T-helper 1 cell (primary cell): ENCODE data around the gene COL5A1.

ENCODE experiments used
- DNase-seq, 5 donors: peaks; one replicate each; pipeline ENCODE4 v3.0.0-alpha.2; 2012 to 2020

The COL5A1 gene

GRCh38 chr9:134607971-134608370, 33.6 kb upstream of the COL5A1 start:
- no peak for DNase-seq

- DNase-seq: no peak
These were observed 30.6 kb upstream of the COL5A1 start for GRCh38 chr9:134611046-134611445.

- DNase-seq: no peak
These were observed 29.3 kb upstream of the COL5A1 start for GRCh38 chr9:134612309-134612708.

GRCh38 chr9:134612715-134613114, 28.9 kb upstream of the COL5A1 start:
- no peak for DNase-seq

GRCh38 chr9:134614256-134614655, 27.3 kb upstream of the COL5A1 start:
- no peak for DNase-seq

GRCh38 chr9:134616341-134616740, 25.3 kb upstream of the COL5A1 start:
- no peak for DNase-seq

GRCh38 chr9:134617246-134617645, 24.4 kb upstream of the COL5A1 start:
- no peak for DNase-seq

GRCh38 chr9:134617836-134618162, 23.8 kb upstream of the COL5A1 start:
- no peak for DNase-seq

- no peak for DNase-seq
These were observed 23.3 kb upstream of the COL5A1 start for GRCh38 chr9:134618163-134618832.

GRCh38 chr9:134618833-134619447, 22.7 kb upstream of the COL5A1 start:
- no peak for DNase-seq

GRCh38 chr9:134619448-134619982, 22.1 kb upstream of the COL5A1 start:
- no peak for DNase-seq

- no peak for DNase-seq
These were observed 21.5 kb upstream of the COL5A1 start for GRCh38 chr9:134619983-134620661.

GRCh38 chr9:134620751-134621557, 20.6 kb upstream of the COL5A1 start:
- DNase-seq: no peak

- DNase-seq: no peak
These were observed 20.0 kb upstream of the COL5A1 start for GRCh38 chr9:134621558-134622110.

- no peak for DNase-seq
These were observed 18.7 kb upstream of the COL5A1 start for GRCh38 chr9:134622896-134623257.

- no peak for DNase-seq
These were observed 18.1 kb upstream of the COL5A1 start for GRCh38 chr9:134623258-134624066.

GRCh38 chr9:134624137-134624591, 17.4 kb upstream of the COL5A1 start:
- DNase-seq: no peak

GRCh38 chr9:134624621-134625181, 16.9 kb upstream of the COL5A1 start:
- no peak for DNase-seq

GRCh38 chr9:134625361-134626068, 16.1 kb upstream of the COL5A1 start:
- no peak for DNase-seq

GRCh38 chr9:134626069-134626423, 15.6 kb upstream of the COL5A1 start:
- DNase-seq: no peak
